GM21515 (cell line): ENCODE data around the gene OXGR1.
"Not testable (repeated sequence)": the region's sequence is repeated elsewhere in the genome, so short reads cannot be mapped to it uniquely, and the experiment has no call there.

ENCODE experiments used
- ATAC-seq: cut with Tn5 transposase; IDR thresholded peaks from one replicate; pipeline ENCODE4 v1.9.1; 2021; ENCODE audit not compliant: unreplicated experiment

The OXGR1 gene

DNA sequence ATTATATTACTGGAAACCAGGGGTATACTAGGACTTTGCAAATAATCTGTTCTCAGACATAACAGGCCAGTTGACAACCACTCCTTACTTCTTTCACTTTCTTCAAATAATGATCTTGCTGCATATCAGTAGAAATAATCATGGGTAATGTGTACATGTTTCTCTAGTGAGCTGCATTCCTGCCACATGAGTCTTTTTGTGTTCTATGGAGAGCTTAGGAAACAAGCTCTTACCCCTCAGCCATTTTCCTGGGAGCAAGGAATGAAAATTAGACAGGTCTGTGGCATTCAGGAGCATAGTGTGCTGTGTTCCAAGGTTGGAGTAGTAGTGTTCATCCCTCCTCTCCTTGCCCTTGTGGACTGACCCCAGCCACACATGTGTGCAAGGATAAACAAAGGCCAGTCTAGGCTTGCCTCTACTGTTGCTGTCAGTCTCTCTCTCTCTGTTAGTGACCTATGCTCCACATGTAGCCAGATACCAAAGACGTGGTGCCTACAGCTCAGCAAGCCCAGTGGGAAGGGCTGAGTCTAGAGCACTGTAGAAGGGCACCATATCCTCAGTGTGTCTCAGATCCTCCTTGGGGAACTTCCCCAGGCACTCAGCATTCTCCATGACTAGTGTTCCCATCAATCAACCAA is 11.5 kb upstream of the OXGR1 start:
- no peak for ATAC-seq

- no peak for ATAC-seq
Observed at GRCh38 chr13:97004886-97005285, 10.6 kb upstream of the OXGR1 start.

DNA sequence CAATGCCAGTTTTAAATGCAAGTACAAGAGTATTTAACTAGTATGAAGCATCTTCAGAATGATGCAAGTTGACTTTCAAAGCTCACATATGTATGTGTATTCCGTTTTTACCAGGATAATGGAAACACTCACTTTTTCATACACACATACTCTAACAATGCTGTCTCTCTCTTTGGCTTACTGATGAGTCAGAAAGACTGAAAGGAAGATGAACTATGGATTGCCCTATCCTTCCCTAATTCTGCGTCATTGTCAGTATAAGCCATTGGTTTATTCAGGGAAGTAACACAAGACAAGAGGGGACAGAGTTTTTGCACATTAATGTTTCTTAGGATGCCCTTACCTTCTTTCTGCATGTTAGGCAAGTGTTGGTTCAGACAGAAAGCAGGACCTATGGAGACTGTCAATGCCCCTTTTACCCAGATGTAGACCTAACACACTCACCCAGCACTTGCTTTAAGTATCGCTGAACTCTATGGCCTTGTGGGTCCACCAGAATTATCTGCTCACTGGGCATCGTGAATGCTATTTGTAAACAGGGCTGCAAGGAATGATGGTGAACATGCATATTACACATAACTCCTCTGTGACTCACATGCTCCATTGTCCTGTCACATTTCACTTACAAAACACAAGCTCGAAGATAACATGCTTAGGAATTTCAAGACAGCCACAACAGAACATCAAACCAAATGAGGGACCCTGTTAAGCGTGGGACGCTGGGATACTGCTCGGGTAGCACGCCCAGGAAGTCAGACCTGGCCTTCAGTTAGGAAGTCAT is 10.0 kb upstream of the OXGR1 start:
- ATAC-seq: no peak

- no peak for ATAC-seq
Observed at GRCh38 chr13:97003071-97003470, 8.8 kb upstream of the OXGR1 start.

DNA sequence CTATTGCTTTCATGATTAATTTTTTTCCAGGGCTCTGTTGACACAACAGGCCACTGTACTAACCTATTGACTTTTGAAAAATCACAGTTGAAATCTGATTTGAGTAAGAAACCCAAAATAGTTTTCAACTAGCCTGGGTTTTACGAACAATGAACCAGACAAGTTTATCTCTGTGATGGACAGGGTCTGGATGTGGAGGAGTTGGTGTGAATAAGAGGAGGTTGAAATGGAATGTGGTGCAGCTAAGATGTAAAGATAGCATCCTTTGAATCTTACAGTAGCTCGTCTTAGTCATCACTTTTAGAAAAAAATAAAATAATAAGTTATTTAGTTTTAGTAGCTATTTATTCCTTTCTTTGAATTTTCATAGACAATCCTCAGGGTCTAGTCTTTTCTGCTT is 8.3 kb upstream of the OXGR1 start:
- ATAC-seq: no peak

DNA sequence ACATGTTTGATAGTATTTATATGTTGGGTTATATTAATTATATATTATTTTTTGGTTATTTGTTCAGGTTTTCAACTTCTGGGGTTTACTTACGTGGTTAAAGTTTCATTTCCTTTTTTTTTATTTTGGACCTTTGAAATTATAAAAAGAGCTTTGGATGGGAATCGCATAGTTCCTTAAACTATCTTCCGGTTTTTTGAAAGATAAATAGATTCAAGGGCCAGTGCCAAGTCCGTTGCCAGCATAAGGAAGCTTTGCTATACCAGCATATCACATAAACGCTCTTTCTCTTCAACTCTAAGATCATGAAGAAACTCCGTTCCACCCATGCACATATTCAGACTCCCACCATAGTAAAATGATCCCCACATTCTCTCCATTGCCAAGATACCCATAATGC is 7.4 kb upstream of the OXGR1 start:
- ATAC-seq: no peak

GRCh38 chr13:97000295-97000925 is 6.1 kb upstream of the OXGR1 start:
- no peak for ATAC-seq

- ATAC-seq: no peak
Observed at GRCh38 chr13:96999091-96999490, 4.8 kb upstream of the OXGR1 start.

GRCh38 chr13:96998051-96998450 is 3.8 kb upstream of the OXGR1 start:
- no peak for ATAC-seq

DNA sequence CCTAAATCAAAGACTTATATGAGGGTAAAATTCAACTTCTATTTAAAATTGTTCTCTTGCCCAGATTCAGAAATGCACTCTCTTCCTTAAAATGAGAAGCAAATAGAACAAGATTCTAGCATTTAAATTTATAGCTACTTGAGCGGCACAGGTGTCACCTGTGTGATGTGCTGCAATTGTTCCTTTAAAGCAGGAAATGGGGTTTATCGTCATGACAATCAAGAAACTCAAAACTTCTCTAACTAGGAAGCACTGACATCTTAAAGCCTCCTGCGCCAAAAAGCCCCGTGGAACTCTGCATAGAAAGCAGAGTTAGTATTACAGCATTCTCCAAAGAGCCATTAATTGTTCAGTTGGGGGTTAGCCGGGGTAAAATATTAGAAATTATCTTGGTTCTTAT is 2.6 kb upstream of the OXGR1 start:
- no peak for ATAC-seq

DNA sequence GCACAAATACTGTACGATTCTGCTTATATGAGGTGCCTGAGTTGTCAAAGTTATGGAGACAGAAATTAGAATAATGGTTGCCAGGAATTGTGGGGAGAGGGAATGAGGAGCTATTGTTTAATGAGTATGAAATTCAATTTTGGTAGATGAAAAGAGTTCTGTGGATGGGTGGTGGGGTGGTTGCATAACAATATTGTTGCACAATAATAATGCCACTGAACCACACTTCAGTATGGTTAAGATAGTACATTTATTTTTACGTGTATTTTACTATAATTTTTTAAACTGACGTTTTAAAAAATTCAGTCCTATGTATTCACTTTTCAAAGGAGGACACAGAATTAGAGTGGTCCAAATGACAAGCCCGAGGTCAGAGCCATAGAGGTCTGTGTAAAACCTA is 1.8 kb upstream of the OXGR1 start:
- ATAC-seq: no peak

- no peak for ATAC-seq
Observed at GRCh38 chr13:96994858-96995243, 575 bp upstream of the OXGR1 start.

DNA sequence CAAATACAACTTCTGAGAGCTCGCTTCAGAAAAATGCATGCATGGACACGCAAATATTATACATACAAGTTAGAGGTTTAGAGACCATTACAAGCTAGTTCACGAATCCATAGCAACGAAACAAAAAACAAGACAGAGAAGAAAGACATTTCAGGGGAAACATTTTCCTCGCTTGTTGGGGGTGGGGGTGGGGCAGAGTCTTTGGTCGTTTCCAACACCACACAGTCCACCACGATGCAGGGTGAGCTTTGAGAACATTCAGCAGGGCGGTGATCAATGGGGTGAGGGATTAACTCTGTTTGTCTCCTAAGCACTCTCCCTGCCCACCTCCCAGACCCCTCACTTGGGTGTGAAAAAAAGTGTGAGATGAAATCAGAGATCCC is 651 bp downstream of the OXGR1 start:
- no peak for ATAC-seq

GRCh38 chr13:96992633-96993032 is 1.6 kb downstream of the OXGR1 start:
- no peak for ATAC-seq

GRCh38 chr13:96991072-96991471 is 3.2 kb downstream of the OXGR1 start:
- ATAC-seq: no peak

- ATAC-seq: no peak
Observed at GRCh38 chr13:96988441-96988840, 5.8 kb downstream of the OXGR1 start.

DNA sequence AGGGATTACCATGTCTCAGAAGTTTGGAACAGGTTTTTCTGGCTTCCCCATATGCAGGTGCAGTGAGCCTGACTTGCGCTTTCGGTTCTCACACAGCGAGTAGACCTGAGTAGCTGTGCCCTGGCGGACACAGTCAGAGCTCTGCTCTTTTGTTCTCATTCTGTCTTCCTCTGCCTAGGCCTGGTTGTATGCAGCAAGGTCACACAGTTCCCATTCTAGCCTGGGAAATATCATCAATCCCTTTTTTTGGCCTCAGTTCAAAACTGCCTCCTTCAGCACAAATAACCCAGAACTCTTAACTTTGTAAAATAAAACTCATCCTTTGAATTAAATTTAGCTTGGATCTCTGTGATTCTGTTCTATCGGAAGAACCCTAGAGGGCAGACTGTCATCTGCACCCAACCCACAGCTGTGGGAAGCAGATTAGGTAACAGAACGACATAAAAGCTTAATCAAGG is 10.2 kb downstream of the OXGR1 start:
- ATAC-seq: peak; percentile 100

GRCh38 chr13:96982672-96983071 is 11.6 kb downstream of the OXGR1 start:
- no peak for ATAC-seq

- not testable (repeated sequence) for ATAC-seq
Observed at GRCh38 chr13:96979861-96980260, 14.4 kb downstream of the OXGR1 start.

- no peak for ATAC-seq
Observed at GRCh38 chr13:96968027-96968426, 26.2 kb downstream of the OXGR1 start.

DNA sequence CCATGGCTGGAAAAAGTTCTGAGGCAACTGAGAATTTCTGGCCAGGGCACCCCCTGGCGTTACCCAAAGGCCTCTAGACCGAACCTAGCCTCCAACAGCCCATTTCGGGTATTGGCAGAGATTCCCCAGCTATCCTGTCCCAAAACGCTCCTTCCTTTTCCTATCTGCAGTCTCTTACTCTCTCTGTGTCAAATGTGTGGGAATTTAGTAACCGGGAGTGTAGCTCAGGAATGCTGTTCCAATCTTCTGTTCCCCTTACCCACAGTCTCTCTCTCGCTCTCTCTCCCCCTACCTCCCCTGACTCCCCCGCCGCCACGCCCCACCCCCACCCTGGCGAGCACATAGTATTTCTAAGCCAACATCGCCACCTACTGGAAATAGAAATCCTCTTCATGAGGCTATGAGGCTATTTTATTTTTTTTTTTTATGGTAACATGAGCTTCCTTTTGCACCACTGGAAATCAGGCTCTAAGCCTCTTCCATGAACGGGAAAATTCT is 27.0 kb downstream of the OXGR1 start:
- no peak for ATAC-seq
